ENCODE results near the gene RPL29.

Gene RPL29

GRCh38 chr3:52032702-52033408 is 37.2 kb upstream of the RPL29 start:
- H3K27ac ChIP-seq (ENCODE audit: poor library complexity, severe bottlenecking), result no peak overlapping the region
- ATAC-seq (ENCODE audit: low read depth) (no peak), DNase-seq (ENCODE audit: low spot score) (no peak)
- no peaks in the 10 kb centered on the region for H3K9me3 ChIP-seq (ENCODE audit: severe bottlenecking)
- no peak for TF ChIP-seq CTCF (IDR thresholded peaks at IDR 0.05; ENCODE audit: poor library complexity, severe bottlenecking)
- no peak overlapping the region for H3K4me3 ChIP-seq (ENCODE audit: severe bottlenecking)
- peaks cover 7% of the 10 kb centered on the region for H3K4me1 ChIP-seq (ENCODE audit: insufficient read depth, poor library complexity, severe bottlenecking)
- H3K36me3 ChIP-seq (ENCODE audit: low read depth), result no peaks in the 10 kb centered on the region
- H3K27me3 ChIP-seq (ENCODE audit: insufficient read depth, poor library complexity, severe bottlenecking), result no peaks in the 10 kb centered on the region

GRCh38 chr3:52031896-52032295 is 36.2 kb upstream of the RPL29 start:
- Histone ChIP-seq H3K27me3 (ENCODE audit: insufficient read depth, poor library complexity, severe bottlenecking) (no peaks in the 10 kb centered on the region), H3K9me3 (ENCODE audit: severe bottlenecking) (no peaks in the 10 kb centered on the region), H3K27ac (ENCODE audit: poor library complexity, severe bottlenecking) (no peak overlapping the region), H3K36me3 (ENCODE audit: low read depth) (no peaks in the 10 kb centered on the region), H3K4me1 (ENCODE audit: insufficient read depth, poor library complexity, severe bottlenecking) (no peaks in the 10 kb centered on the region), H3K4me3 (ENCODE audit: severe bottlenecking) (no peak overlapping the region)
- no peak for TF ChIP-seq CTCF (IDR thresholded peaks at IDR 0.05; ENCODE audit: poor library complexity, severe bottlenecking)
- DNase-seq (ENCODE audit: low spot score) (no peak), ATAC-seq (ENCODE audit: low read depth) (no peak)

- H3K27ac ChIP-seq (ENCODE audit: poor library complexity, severe bottlenecking), result no peak overlapping the region
- ATAC-seq (ENCODE audit: low read depth) (peak; percentile 55; the same call in 2 of the 3 replicates), DNase-seq (ENCODE audit: low spot score) (no peak)
- TF ChIP-seq CTCF (IDR thresholded peaks at IDR 0.05; ENCODE audit: poor library complexity, severe bottlenecking), result no peak
- H3K4me1 ChIP-seq (ENCODE audit: insufficient read depth, poor library complexity, severe bottlenecking), result no peaks in the 10 kb centered on the region
- H3K36me3 ChIP-seq (ENCODE audit: low read depth), result no peaks in the 10 kb centered on the region
- H3K9me3 ChIP-seq (ENCODE audit: severe bottlenecking), result no peaks in the 10 kb centered on the region
- no peak overlapping the region for H3K4me3 ChIP-seq (ENCODE audit: severe bottlenecking)
- H3K27me3 ChIP-seq (ENCODE audit: insufficient read depth, poor library complexity, severe bottlenecking), result no peaks in the 10 kb centered on the region
Observed at GRCh38 chr3:52030714-52031310, 35.1 kb upstream of the RPL29 start.

- no peak for ATAC-seq (ENCODE audit: low read depth)
- H3K4me1 ChIP-seq (ENCODE audit: insufficient read depth, poor library complexity, severe bottlenecking), result no peaks in the 10 kb centered on the region
- H3K27ac ChIP-seq (ENCODE audit: poor library complexity, severe bottlenecking), result no peak overlapping the region
- H3K4me3 ChIP-seq (ENCODE audit: severe bottlenecking), result no peak overlapping the region
- H3K36me3 ChIP-seq (ENCODE audit: low read depth), result no peaks in the 10 kb centered on the region
- H3K9me3 ChIP-seq (ENCODE audit: severe bottlenecking), result no peaks in the 10 kb centered on the region
- H3K27me3 ChIP-seq (ENCODE audit: insufficient read depth, poor library complexity, severe bottlenecking), result no peaks in the 10 kb centered on the region
- DNase-seq (ENCODE audit: low spot score), result no peak
- TF ChIP-seq CTCF (IDR thresholded peaks at IDR 0.05; ENCODE audit: poor library complexity, severe bottlenecking), result no peak
Observed at GRCh38 chr3:52029535-52029934, 33.8 kb upstream of the RPL29 start.

- no peak for TF ChIP-seq CTCF (IDR thresholded peaks at IDR 0.05; ENCODE audit: poor library complexity, severe bottlenecking)
- Histone ChIP-seq H3K4me3 (ENCODE audit: severe bottlenecking) (no peak overlapping the region), H3K36me3 (ENCODE audit: low read depth) (no peaks in the 10 kb centered on the region), H3K4me1 (ENCODE audit: insufficient read depth, poor library complexity, severe bottlenecking) (no peaks in the 10 kb centered on the region), H3K27ac (ENCODE audit: poor library complexity, severe bottlenecking) (no peak overlapping the region), H3K9me3 (ENCODE audit: severe bottlenecking) (no peaks in the 10 kb centered on the region), H3K27me3 (ENCODE audit: insufficient read depth, poor library complexity, severe bottlenecking) (no peaks in the 10 kb centered on the region)
- DNase-seq (ENCODE audit: low spot score) (no peak), ATAC-seq (ENCODE audit: low read depth) (no peak)
Observed at GRCh38 chr3:52029053-52029452, 33.4 kb upstream of the RPL29 start.
